ENCODE measurements around the gene NUDT1.

NUDT1 gene

GRCh38 chr7:2258661-2259365 is 16.8 kb downstream of the NUDT1 start:
- Histone ChIP-seq H3K36me3 (no peaks in the 10 kb centered on the region; the same call in 1 of the 2 replicates), H3K4me1 (no peaks in the 10 kb centered on the region), H3K27me3 (no peaks in the 10 kb centered on the region), H3K9me3 (no peaks in the 10 kb centered on the region), H3K4me3 (ENCODE audit: low read depth, low read length) (no peak overlapping the region)
- DNase-seq: no peak
- TF ChIP-seq, protein P1, sequence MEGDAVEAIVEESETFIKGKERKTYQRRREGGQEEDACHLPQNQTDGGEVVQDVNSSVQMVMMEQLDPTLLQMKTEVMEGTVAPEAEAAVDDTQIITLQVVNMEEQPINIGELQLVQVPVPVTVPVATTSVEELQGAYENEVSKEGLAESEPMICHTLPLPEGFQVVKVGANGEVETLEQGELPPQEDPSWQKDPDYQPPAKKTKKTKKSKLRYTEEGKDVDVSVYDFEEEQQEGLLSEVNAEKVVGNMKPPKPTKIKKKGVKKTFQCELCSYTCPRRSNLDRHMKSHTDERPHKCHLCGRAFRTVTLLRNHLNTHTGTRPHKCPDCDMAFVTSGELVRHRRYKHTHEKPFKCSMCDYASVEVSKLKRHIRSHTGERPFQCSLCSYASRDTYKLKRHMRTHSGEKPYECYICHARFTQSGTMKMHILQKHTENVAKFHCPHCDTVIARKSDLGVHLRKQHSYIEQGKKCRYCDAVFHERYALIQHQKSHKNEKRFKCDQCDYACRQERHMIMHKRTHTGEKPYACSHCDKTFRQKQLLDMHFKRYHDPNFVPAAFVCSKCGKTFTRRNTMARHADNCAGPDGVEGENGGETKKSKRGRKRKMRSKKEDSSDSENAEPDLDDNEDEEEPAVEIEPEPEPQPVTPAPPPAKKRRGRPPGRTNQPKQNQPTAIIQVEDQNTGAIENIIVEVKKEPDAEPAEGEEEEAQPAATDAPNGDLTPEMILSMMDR (IDR thresholded peaks at IDR 0.05; ENCODE audit: low read depth, low read length): no peak

DNA sequence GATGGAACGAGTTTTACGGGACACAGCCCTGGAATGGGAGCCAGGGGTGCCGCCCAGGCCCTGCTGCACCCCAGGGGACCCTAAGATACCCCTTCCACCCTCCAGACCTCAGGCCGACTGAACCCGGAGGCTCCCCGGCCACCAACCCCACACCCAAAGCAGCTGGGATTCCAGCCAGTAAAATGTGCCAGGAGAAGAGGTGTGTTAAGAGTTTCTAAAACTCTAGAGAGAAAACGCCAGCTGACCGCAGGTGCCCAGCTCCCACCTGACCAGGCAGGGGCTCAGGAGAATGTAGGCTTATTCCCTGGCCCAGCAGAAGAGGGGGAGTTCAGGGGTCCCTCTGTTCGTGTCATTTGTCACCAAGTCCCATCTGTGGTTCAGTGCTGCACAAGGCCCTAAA is 17.5 kb downstream of the NUDT1 start:
- TF ChIP-seq, protein P1 (IDR thresholded peaks at IDR 0.05; ENCODE audit: low read depth, low read length): no peak

GRCh38 chr7:2260820-2261219 is 18.8 kb downstream of the NUDT1 start:
- no peaks in the 10 kb centered on the region for H3K9me3 ChIP-seq
- no peaks in the 10 kb centered on the region for H3K4me1 ChIP-seq
- TF ChIP-seq, protein P1 (IDR thresholded peaks at IDR 0.05; ENCODE audit: low read depth, low read length): no peak
- no peaks in the 10 kb centered on the region for H3K27me3 ChIP-seq
- H3K36me3 ChIP-seq: no peaks in the 10 kb centered on the region
- DNase-seq: peak; percentile 86
- H3K4me3 ChIP-seq (ENCODE audit: low read depth, low read length): no peak overlapping the region

More for the DNA sequence above, 17.5 kb downstream of the NUDT1 start:
- Histone ChIP-seq H3K4me3 (ENCODE audit: low read depth, low read length) (no peak overlapping the region), H3K27me3 (no peaks in the 10 kb centered on the region), H3K36me3 (no peaks in the 10 kb centered on the region; the same call in 1 of the 2 replicates), H3K4me1 (no peaks in the 10 kb centered on the region), H3K9me3 (no peaks in the 10 kb centered on the region)
- no peak for DNase-seq

GRCh38 chr7:2261611-2262010 is 19.6 kb downstream of the NUDT1 start:
- DNase-seq: no peak
- Histone ChIP-seq H3K36me3 (no peaks in the 10 kb centered on the region), H3K27me3 (no peaks in the 10 kb centered on the region), H3K4me1 (no peaks in the 10 kb centered on the region), H3K9me3 (no peaks in the 10 kb centered on the region), H3K4me3 (ENCODE audit: low read depth, low read length) (no peak overlapping the region)
- TF ChIP-seq, protein P1 (IDR thresholded peaks at IDR 0.05; ENCODE audit: low read depth, low read length): no peak

GRCh38 chr7:2263176-2263575 is 21.1 kb downstream of the NUDT1 start:
- DNase-seq: no peak
- H3K27me3 ChIP-seq: no peaks in the 10 kb centered on the region
- H3K9me3 ChIP-seq: no peaks in the 10 kb centered on the region
- H3K4me3 ChIP-seq (ENCODE audit: low read depth, low read length): no peak overlapping the region
- no peaks in the 10 kb centered on the region for H3K4me1 ChIP-seq
- TF ChIP-seq, protein P1 (IDR thresholded peaks at IDR 0.05; ENCODE audit: low read depth, low read length): no peak
- no peaks in the 10 kb centered on the region for H3K36me3 ChIP-seq

DNA sequence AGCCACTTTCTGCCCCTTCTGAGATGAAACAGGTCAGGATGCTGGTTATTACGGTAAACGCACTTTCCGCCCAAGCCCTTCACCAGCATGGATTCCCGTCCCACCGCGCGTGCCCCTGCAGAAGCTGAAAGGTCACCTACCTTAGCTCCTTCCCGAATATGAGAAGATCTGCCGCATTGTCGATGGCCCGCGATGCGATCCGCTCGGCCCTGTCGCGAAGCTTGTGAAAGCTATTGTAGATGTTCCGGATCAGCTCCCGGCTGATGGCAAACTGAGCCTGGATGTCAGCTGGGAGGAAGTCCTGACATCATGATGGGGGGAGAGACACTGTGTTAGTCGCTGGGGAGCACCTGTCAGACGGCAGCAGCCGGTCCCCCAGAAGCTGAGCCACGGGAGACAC is 22.1 kb downstream of the NUDT1 start:
- Histone ChIP-seq H3K36me3 (no peaks in the 10 kb centered on the region), H3K4me1 (no peaks in the 10 kb centered on the region), H3K4me3 (ENCODE audit: low read depth, low read length) (no peak overlapping the region), H3K27me3 (no peaks in the 10 kb centered on the region), H3K9me3 (no peaks in the 10 kb centered on the region)
- DNase-seq: no peak
- TF ChIP-seq, protein P1 (IDR thresholded peaks at IDR 0.05; ENCODE audit: low read depth, low read length): no peak
